GM12878 (cell line): ENCODE measurements around the gene BIN1. TPM values are rescaled to one million over a fixed set of nuclear protein-coding genes. Genes with fewer than 3 reads are reported as not detected.

Experiments used
- ATAC-seq: fragments of 200-7000 bp; cut with Tn5 transposase; 3 replicates; pipeline ENCODE4 v1.9.1; 2020; ENCODE audit warnings: mild to moderate bottlenecking, moderate library complexity
- BruUV-seq: library from RNA; stranded (reverse); fragments of 400-500 nt; replicated peaks from 2 replicates; lab custom pipeline; 2021; lab: Mats Ljungman, UMichigan
- CTCF ChIA-PET: fragments of 300-600 bp; sonication (Branson Sonifier 250); formaldehyde crosslinking; extraction: SDS; loops from one replicate; lab custom pipeline; 2021; ENCODE audit warnings: inconsistent platforms; lab: Yijun Ruan, JAX
- POLR2A ChIA-PET: fragments of 350-600 bp; formaldehyde crosslinking; extraction: SDS; loops from one replicate; lab custom pipeline; 2021; ENCODE audit warnings: inconsistent platforms; lab: Charles Lee
- RAD21 ChIA-PET: fragments of 300-600 bp; sonication (Branson Sonifier 250); formaldehyde crosslinking; loops from one replicate; lab custom pipeline; 2023; ENCODE audit warnings: antibody characterized with exemption; ENCODE audit not compliant: unreplicated experiment; lab: Charles Lee
- SMC1A ChIA-PET: fragments of 300-600 bp; sonication (Branson Sonifier 250); formaldehyde crosslinking; loops from one replicate; lab custom pipeline; 2023; ENCODE audit not compliant: unreplicated experiment, uncharacterized antibody; lab: Charles Lee
- DNase-seq: peaks from one replicate; pipeline ENCODE4 v3.0.0-alpha.2; 2011; ENCODE audit warnings: low read depth, low spot score
- FAIRE-seq: peaks from 3 replicates; lab custom pipeline; 2011; peaks lifted over from hg19 to GRCh38; lab: Jason Lieb, UNC
- H2AFZ ChIP-seq: 2 replicates; pipeline ENCODE4 v1.6.0; 2011; ENCODE audit warnings: low read depth, low read length, control low read depth; ENCODE audit not compliant: control insufficient read depth
- H3K27ac ChIP-seq: 2 replicates; pipeline ENCODE4 v1.5.1; 2011; ENCODE audit warnings: control low read depth; ENCODE audit not compliant: control insufficient read depth, insufficient read depth
- H3K27me3 ChIP-seq, 2 experiments: replicated peaks in 1 of 2; 2 replicates each; pipeline versions ENCODE4 v1.6.0 to v1.6.1; 2011; ENCODE audit warnings: low read length in 1 of 2; ENCODE audit not compliant: control insufficient read depth in 2 of 2, insufficient read depth in 2 of 2
- H3K36me3 ChIP-seq, 2 experiments: 2 replicates each; pipeline ENCODE4 v1.5.1; 2011; ENCODE audit warnings: low read length in 1 of 2; ENCODE audit not compliant: control insufficient read depth in 2 of 2, insufficient read depth in 2 of 2
- H3K4me1 ChIP-seq: 2 replicates; pipeline ENCODE4 v1.6.1; 2011; ENCODE audit warnings: mild to moderate bottlenecking, low read length, moderate library complexity, mixed read lengths; ENCODE audit not compliant: control insufficient read depth, insufficient read depth
- H3K4me2 ChIP-seq: 2 replicates; pipeline ENCODE4 v1.6.0; 2011; ENCODE audit warnings: control low read depth; ENCODE audit not compliant: control insufficient read depth, insufficient read depth
- H3K4me3 ChIP-seq: fragments of 200-600 bp; sonication (generic); 2 replicates; pipeline ENCODE4 v1.5.1; 2016
- H3K79me2 ChIP-seq: 2 replicates; pipeline ENCODE4 v1.6.0; 2011; ENCODE audit warnings: low read length; ENCODE audit not compliant: control insufficient read depth, insufficient read depth
- H3K9ac ChIP-seq: 2 replicates; pipeline ENCODE4 v1.8.0; 2011; ENCODE audit warnings: low read length, control low read depth, mixed read lengths; ENCODE audit not compliant: control insufficient read depth, insufficient read depth
- H3K9me3 ChIP-seq: replicated peaks from 3 replicates; pipeline ENCODE4 v1.5.1; 2011; ENCODE audit warnings: mild to moderate bottlenecking, low read length; ENCODE audit not compliant: control insufficient read depth, insufficient read depth
- H4K20me1 ChIP-seq: 2 replicates; pipeline ENCODE4 v1.6.0; 2011; ENCODE audit not compliant: control insufficient read depth, insufficient read depth
- POU2F2 ChIP-seq: IDR thresholded peaks from 3 replicates; pipeline ENCODE4 v1.6.1; 2011; ENCODE audit warnings: low read depth, mild to moderate bottlenecking, low read length, borderline replicate concordance
- WGBS: methylation state at CpG from one replicate; pipeline ENCODE4 v1.1.6; 2016; ENCODE audit warnings: low lambda C conversion rate; ENCODE audit not compliant: insufficient replicate concordance, insufficient coverage; ENCODE audit errors: missing lambda C conversion rate; 5-methylcytosine and 5-hydroxymethylcytosine counted together
- in situ Hi-C: fragments of 300-500 bp; cut with MboI; formaldehyde crosslinking; loops from 9 replicates; pipeline ENCODE4 v1.14.3; 2018; ENCODE audit warnings: mixed read lengths
- intact Hi-C: fragments of 100-400 bp; cut with micrococcal nuclease; formaldehyde crosslinking; loops from one replicate; pipeline ENCODE4 v1.14.2; 2022; ENCODE audit not compliant: unreplicated experiment
- polyA plus RNA-seq, 11 experiments: library from polyadenylated mRNA; depleted of rRNA in 4 of 11; unstranded in 6 of 11; stranded (reverse) in 5 of 11; fragments of >200 nt; fragmentation: Nextera tagmentation in 4 of 11; fragmentation: Illumina TruSeq in 1 of 11; extraction: Ambion mirVana in 4 of 11; extraction: Trizol in 1 of 11; gene quantifications; 1 replicate in 1 of 11; 2 replicates in 10 of 11; pipeline versions ENCODE4 v1.2.1 to v1.2.3, GENCODE V29; 2011 to 2016; ENCODE audit warnings: inconsistent platforms in 2 of 11, missing spikeins in 2 of 11, low read depth in 1 of 11
- total RNA-seq, 4 experiments: library from RNA; depleted of rRNA in 3 of 4; stranded (reverse); fragments of >200 nt in 3 of 4; fragmentation: Illumina TruSeq in 1 of 4; extraction: Trizol in 1 of 4; gene quantifications; 2 replicates each; pipeline versions ENCODE4 v1.2.1 to v1.2.3, GENCODE V29; 2013 to 2021
- TF ChIP-seq, protein P1 (sequence below): IDR thresholded peaks from 2 replicates; pipeline ENCODE4 v1.6.1; 2011; ENCODE audit warnings: borderline replicate concordance, low read depth, mild to moderate bottlenecking, moderate library complexity, low read length; ENCODE audit not compliant: insufficient read depth, poor library complexity, severe bottlenecking
- TF ChIP-seq, protein P2 (sequence below): IDR thresholded peaks from 2 replicates; pipeline ENCODE4 v1.6.1; 2012; ENCODE audit warnings: mild to moderate bottlenecking, low read depth, low read length

Gene BIN1
- total and polyA plus RNA-seq, 10 of the 15 experiments (the other 5 are each of a cell fraction or from before 2014, with no cell fraction given) = 0.32 to 21.3 (median 11.2) TPM

DNA sequence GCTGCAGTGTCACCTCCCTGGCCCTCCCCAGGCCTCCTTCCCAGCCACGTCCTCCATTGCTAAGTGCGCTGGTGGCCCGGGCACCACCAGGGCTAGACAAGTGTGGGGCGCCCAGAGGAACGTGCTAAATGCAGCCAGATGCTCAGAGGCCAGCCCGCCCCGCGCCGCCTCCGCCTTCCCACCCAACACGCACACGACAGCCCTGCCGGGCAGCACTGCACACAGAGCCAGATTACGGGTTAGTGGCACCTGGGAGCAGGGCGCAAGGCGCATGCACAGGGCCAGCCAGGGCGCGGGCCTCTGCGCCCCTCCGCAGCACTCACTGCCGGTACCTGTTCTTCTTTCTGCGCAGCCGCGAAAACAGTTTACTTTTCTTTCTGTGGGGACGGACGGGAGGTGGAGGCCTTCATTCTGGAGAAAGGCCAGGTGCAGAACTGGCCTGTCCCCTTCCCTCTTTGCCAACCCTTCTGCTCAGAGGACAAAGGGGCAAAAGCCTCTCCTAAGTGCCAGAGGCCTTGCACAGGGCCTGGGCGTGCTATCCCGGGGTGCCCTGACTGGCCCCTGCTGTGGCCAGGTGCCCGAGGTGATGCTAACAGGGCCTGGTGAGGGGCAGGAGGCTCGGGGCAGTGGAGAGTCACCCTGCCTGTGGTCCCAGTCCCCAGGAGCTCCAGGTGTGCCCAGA, 46.5 kb downstream of the BIN1 start:
- no peak overlapping the region for H2AFZ ChIP-seq
- H4K20me1 ChIP-seq = no peaks in the 10 kb centered on the region
- ChIA-PET SMC1A (no interaction called here), RAD21 (no interaction called here), POLR2A (no interaction called here), CTCF (no interaction called here)
- BruUV-seq = no TSS peak
- H3K4me3 ChIP-seq = no peak overlapping the region
- 66% methylated on average over 21 of the region's 30 CpGs for WGBS
- H3K36me3 ChIP-seq = no peaks in the 10 kb centered on the region
- no peak for DNase-seq
- H3K4me2 ChIP-seq = no peak overlapping the region
- no peak overlapping the region for H3K9ac ChIP-seq
- H3K9me3 ChIP-seq = no peaks in the 10 kb centered on the region
- H3K27me3 ChIP-seq = no peaks in the 10 kb centered on the region
- intact Hi-C loops = no loop called here
- ATAC-seq = no peak
- peaks cover 11% of the 10 kb centered on the region for H3K4me1 ChIP-seq
- TF ChIP-seq, protein P1, sequence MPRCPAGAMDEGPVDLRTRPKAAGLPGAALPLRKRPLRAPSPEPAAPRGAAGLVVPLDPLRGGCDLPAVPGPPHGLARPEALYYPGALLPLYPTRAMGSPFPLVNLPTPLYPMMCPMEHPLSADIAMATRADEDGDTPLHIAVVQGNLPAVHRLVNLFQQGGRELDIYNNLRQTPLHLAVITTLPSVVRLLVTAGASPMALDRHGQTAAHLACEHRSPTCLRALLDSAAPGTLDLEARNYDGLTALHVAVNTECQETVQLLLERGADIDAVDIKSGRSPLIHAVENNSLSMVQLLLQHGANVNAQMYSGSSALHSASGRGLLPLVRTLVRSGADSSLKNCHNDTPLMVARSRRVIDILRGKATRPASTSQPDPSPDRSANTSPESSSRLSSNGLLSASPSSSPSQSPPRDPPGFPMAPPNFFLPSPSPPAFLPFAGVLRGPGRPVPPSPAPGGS = no peak
- TF ChIP-seq POU2F2 = no peak
- TF ChIP-seq, protein P2, sequence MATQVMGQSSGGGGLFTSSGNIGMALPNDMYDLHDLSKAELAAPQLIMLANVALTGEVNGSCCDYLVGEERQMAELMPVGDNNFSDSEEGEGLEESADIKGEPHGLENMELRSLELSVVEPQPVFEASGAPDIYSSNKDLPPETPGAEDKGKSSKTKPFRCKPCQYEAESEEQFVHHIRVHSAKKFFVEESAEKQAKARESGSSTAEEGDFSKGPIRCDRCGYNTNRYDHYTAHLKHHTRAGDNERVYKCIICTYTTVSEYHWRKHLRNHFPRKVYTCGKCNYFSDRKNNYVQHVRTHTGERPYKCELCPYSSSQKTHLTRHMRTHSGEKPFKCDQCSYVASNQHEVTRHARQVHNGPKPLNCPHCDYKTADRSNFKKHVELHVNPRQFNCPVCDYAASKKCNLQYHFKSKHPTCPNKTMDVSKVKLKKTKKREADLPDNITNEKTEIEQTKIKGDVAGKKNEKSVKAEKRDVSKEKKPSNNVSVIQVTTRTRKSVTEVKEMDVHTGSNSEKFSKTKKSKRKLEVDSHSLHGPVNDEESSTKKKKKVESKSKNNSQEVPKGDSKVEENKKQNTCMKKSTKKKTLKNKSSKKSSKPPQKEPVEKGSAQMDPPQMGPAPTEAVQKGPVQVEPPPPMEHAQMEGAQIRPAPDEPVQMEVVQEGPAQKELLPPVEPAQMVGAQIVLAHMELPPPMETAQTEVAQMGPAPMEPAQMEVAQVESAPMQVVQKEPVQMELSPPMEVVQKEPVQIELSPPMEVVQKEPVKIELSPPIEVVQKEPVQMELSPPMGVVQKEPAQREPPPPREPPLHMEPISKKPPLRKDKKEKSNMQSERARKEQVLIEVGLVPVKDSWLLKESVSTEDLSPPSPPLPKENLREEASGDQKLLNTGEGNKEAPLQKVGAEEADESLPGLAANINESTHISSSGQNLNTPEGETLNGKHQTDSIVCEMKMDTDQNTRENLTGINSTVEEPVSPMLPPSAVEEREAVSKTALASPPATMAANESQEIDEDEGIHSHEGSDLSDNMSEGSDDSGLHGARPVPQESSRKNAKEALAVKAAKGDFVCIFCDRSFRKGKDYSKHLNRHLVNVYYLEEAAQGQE = no peak
- H3K27ac ChIP-seq = no peak overlapping the region
- in situ Hi-C loops = no loop called here
- H3K79me2 ChIP-seq = no peaks in the 10 kb centered on the region
- FAIRE-seq = no peak
